ENCODE results near the gene BFSP1. TPM values are rescaled to one million over a fixed set of nuclear protein-coding genes. Genes with fewer than 3 reads are reported as not detected.

The BFSP1 gene
- total and polyA plus RNA-seq, 2 of the 8 experiments (the other 6 are each of a cell fraction or from before 2014, with no cell fraction given): 1.5 to 2.5 TPM

DNA sequence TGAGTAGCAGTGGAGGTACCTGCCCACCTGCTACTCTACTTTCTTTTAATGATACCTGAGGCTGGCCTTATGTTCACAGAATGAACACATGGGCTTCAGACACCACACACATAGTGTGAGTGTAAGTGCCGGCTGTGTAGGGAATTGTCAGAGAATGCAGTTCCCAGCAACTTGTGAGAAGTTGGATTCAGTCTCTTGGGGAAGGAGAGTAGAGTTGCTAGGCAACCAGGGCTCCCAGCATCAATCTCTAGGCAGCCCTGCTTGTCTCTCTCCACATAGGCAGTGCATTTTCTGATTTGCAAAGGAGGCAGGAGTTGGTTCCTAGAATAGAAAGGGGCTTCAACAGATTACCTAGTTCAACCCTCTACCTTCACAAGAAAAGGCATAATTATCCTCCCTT, 74.1 kb downstream of the BFSP1 start:
- Histone ChIP-seq H2AK5ac (ENCODE audit: low read depth, low read length) (no peak overlapping the region), H3K9ac (replicated peaks in 1 of 4; ENCODE audit: extremely low read depth in 1 of 4, low read depth in 3 of 4, low read length in 3 of 4) (no peak overlapping the region), H2BK15ac (ENCODE audit: low read length) (no peak overlapping the region), H3K27ac (ENCODE audit: low read depth, low read length) (no peak overlapping the region), H4K20me1 (replicated peaks in 1 of 2; ENCODE audit: control insufficient read depth in 1 of 2, insufficient read depth in 2 of 2, low read length in 2 of 2) (no peaks in the 10 kb centered on the region), H4K5ac (ENCODE audit: insufficient read length, low read depth, low read length) (no peak overlapping the region), H4K8ac (ENCODE audit: extremely low read depth, insufficient read depth, low read length) (no peak overlapping the region), H3K36me3 (ENCODE audit: control insufficient read depth in 2 of 4, insufficient read depth in 4 of 4, low read length in 3 of 4) (no peaks in the 10 kb centered on the region), H3K23ac (ENCODE audit: insufficient read length) (no peak overlapping the region), H2AFZ (ENCODE audit: low read length) (no peak overlapping the region), H3K4ac (replicated peaks; ENCODE audit: insufficient read length, low read depth, low read length) (no peak overlapping the region), H2BK5ac (ENCODE audit: low read depth, low read length) (no peak overlapping the region), H2BK20ac (ENCODE audit: low read length) (no peak overlapping the region), H3K4me1 (replicated peaks in 1 of 4; ENCODE audit: control insufficient read depth in 3 of 4, insufficient read depth in 4 of 4, low read length in 3 of 4) (no peaks in the 10 kb centered on the region), H3K4me2 (ENCODE audit: insufficient read depth in 1 of 2, low read depth in 2 of 2, low read length in 2 of 2) (no peak overlapping the region), H4K91ac (replicated peaks; ENCODE audit: insufficient read length, low read length) (no peak overlapping the region), H3K56ac (replicated peaks; ENCODE audit: insufficient read length, low read depth, low read length) (no peak overlapping the region), H3K23me2 (ENCODE audit: low read depth, low read length) (no peaks in the 10 kb centered on the region), H2BK12ac (ENCODE audit: low read depth, low read length) (no peak overlapping the region), H3K79me1 (ENCODE audit: low read depth, low read length) (no peaks in the 10 kb centered on the region), H3K18ac (ENCODE audit: extremely low read depth, low read length) (no peak overlapping the region), H3K9me3 (ENCODE audit: insufficient read depth in 2 of 2, low read depth in 1 of 2, low read length in 1 of 2) (no peaks in the 10 kb centered on the region), H2BK120ac (replicated peaks; ENCODE audit: low read depth, low read length) (no peak overlapping the region), H3K14ac (ENCODE audit: insufficient read length) (no peak overlapping the region), H3K79me2 (ENCODE audit: control insufficient read depth in 1 of 2, insufficient read depth in 2 of 2, low read length in 2 of 2) (no peaks in the 10 kb centered on the region), H3K4me3 (ENCODE audit: extremely low read depth in 1 of 4, insufficient read depth in 2 of 4, low read depth in 3 of 4, low read length in 4 of 4) (no peak overlapping the region), H3K27me3 (replicated peaks in 1 of 4; ENCODE audit: control insufficient read depth in 3 of 4, extremely low read depth in 1 of 4, insufficient read depth in 3 of 4, low read length in 3 of 4) (peaks cover 0 to 1% (median 0%) of the 10 kb centered on the region in 4 experiments; a peak in 1 of 7 replicates)
- TF ChIP-seq BCL11A (IDR thresholded peaks at IDR 0.05; ENCODE audit: low read depth in 2 of 2, low read length in 2 of 2) (no peak), SP4 (IDR thresholded peaks at IDR 0.05; ENCODE audit: low read length) (no peak), CBX5 (IDR thresholded peaks at IDR 0.05; ENCODE audit: low read depth, low read length) (no peak), RNF2 (IDR thresholded peaks at IDR 0.05; ENCODE audit: borderline replicate concordance, low read depth, low read length, missing control alignments, poor library complexity, severe bottlenecking) (no peak), ATF2 (IDR thresholded peaks at IDR 0.05; ENCODE audit: low read length) (no peak), PHF8 (conservative IDR thresholded peaks at IDR 0.05; ENCODE audit: low read depth, low read length) (no peak), MAX (IDR thresholded peaks at IDR 0.05) (no peak), KDM5A (IDR thresholded peaks at IDR 0.05; ENCODE audit: low read length) (no peak)
- DNase-seq (ENCODE audit: low read depth in 1 of 2, low spot score in 2 of 2) (no peak), FAIRE-seq (no peak)
- ChIA-PET POLR2A (ENCODE audit: partially characterized antibody) (no interaction called here), CTCF (ENCODE audit: partially characterized antibody) (interaction anchor here (0.9 kb wide), 1 partner anchor 14 kb away, joined by 3 read pairs; no protein-coding TSS in a partner anchor)
- 68% methylated on average over 1 of the region's 1 CpG; no CpG with 5 or more reads in 1 of the 2 experiments for WGBS, 2 experiments (ENCODE audit: extremely low coverage in 1 of 2, insufficient coverage in 1 of 2, insufficient read length in 1 of 2, insufficient replicate concordance in 2 of 2, low coverage in 1 of 2, low lambda C conversion rate in 2 of 2, missing lambda C conversion rate in 1 of 2)
